T-helper 2 cell treated with Interferon-gamma antibody and Interleukin-4, amounts not matched to agents 100 ng/mL and 5 ng/mL, for 36 hours (primary cell): Measurements from ENCODE around the gene ZNF268. TPM values are rescaled to one million over a fixed set of nuclear protein-coding genes. Genes with fewer than 3 reads are reported as not detected.

ENCODE experiments used
- intact Hi-C: fragments of 100-400 bp; cut with micrococcal nuclease; formaldehyde crosslinking; loops from one replicate; pipeline ENCODE4 v1.15.1; 2023
- total RNA-seq: library from RNA; stranded (reverse); gene quantifications from 2 replicates; pipeline ENCODE4 v1.2.3, GENCODE V29; 2022

ZNF268 gene
- total RNA-seq = 17.2 and 19.8 TPM in 2 replicates

GRCh38 chr12:133181238-133181959 is at the start of gene ZNF268:
Gene ZNF268 (plus strand): TSS chr12:133181495. CDS start chr12:133181998, 503 bp downstream.
- intact Hi-C loops = loop anchor here (1.0 kb wide), 5 partner anchors 51 to 226 kb away; partner anchors contain the start of genes ZNF10, ZNF140, ZNF26 and ZNF84

DNA sequence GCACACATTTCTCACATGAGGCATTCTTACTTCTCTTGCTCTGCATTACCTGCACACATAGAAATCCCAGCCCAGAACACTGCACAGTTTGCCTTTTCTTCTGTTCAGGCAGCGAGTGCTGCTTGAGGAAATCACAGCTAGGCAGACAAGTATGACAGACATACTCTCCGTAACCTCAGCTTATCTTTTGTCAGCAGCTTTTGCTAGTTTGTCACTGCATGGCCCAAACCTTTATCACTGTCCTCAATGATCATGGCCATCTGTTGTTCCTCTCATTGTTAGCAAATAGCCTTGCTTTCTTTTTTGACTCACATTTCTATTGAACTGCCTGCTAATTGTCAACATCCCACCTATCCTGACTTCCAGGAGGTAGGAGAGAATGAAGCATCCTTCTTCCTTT is 45.5 kb upstream of the ZNF268 start:
- intact Hi-C loops = loop anchor here (1.0 kb wide), 1 partner anchor 11 kb away; no protein-coding TSS in a partner anchor

DNA sequence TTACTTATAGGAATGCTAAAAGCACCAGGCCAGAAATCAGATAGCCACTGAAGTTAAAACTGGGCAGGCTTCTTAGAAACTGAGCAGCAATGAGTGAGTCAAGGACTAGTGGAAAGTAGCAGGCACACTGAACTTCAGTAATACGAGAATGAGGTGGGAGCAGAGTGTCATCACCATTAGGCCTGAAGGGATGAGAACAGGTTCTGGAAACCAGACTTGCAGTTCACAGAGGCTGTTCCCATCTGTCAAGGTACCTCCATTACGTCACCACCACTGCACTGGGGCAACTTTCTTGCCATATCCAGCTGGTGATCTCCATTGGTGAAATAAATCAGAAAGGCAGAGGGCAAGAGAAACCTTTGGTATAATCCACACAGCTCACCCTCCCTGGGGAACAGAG is 35.3 kb upstream of the ZNF268 start:
- intact Hi-C loops = no loop called here

GRCh38 chr12:133156125-133156690 is 25.1 kb upstream of the ZNF268 start:
- intact Hi-C loops = no loop called here

DNA sequence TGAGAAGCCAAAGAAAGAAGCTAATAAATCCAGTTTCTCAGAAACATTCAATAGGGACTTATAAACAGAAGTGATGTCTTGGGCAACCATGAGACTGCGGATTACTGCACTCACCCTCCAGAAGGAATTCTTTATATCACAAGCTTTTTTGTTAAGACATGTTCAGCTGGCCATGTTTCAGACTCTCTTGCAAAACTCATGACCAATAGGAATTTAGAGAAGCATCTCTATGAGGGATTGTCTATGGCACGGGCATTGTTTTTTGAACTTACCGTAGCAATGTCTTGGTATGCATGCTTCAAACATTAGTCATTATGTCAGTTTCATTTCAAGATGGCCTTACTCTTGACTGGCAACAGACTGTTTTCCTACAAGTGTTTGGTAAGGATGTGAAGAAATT is 15.5 kb upstream of the ZNF268 start:
- intact Hi-C loops = no loop called here

DNA sequence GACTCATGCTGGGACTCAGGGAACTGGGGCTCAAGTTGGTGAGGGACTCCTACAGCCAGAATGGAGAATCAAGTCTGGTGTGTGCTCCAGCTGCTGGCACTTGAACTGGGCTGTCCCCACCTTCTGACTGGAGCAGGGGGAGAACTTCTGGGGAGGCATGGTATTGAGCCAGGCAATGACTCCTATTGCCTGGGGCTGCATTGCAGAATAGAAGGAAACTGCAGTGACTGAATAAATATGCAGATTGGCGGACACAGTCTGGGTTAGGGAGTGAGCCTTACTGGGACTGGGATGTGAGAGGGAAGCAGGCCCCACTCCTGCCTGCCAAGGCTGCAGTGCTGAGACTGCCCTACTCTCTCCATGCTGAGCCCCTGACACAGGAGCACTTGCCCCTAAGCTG is 8.8 kb upstream of the ZNF268 start:
- intact Hi-C loops = no loop called here

DNA sequence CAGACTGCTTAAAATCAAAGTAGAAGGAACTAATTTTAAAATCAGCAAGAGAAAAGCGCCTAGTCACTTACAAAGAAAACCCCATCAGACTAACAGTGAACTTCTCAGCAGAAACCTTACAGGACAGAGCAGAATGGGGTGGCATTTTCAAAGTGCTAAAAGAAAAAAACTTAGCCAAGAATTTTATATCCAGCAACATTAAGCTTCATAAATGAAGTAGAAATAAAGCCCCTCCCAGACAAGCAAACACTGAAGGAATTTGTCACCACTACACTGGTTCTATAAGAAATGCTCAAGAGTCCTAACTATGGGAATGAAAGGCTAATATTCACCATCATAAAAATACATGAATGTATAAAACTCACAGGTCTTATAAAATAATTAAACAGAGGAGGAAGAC is 6.4 kb upstream of the ZNF268 start:
- intact Hi-C loops = no loop called here

DNA sequence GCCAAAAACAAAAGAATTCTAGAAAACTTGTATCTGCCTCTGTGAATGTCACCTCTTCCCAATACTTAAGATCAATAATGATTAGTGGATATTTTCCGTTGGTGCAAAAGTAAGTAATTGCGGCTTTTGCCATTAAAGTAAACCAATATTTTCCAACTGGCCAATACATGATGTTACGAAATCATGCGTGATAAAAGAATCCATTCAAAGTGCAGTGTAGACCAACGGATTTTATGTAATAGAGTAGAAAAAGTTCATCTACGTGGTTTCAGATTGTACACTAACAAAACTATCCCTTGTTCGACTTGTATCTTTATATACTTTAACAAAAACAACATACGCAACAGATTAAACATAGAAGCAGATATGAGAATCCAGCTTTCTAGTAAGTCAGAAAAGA is 626 bp upstream of the ZNF268 start:
- intact Hi-C loops = loop anchor here (1.0 kb wide), 5 partner anchors 50 to 225 kb away; partner anchors contain the start of genes ZNF10, ZNF140, ZNF26 and ZNF84

DNA sequence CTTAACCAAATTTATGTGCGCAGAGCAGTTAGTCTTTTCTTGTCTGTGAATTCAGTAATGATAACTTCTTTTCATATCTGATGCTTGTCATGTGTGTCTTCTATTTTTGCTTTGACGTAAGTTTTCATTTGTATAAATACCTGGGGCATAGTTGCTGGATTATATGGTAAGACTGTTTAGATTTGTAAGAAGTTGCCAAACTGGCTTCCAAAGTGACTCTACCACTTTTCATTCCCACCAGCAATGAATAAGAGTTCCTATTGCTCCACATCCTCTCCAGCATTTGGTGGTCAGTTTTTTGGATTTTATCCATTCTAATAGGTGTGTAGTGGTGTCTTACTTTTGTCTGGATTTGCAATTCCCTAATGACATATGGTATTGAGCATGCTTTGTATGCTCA is 8.9 kb downstream of the ZNF268 start:
- intact Hi-C loops = no loop called here

- intact Hi-C loops = no loop called here
Measured at GRCh38 chr12:133192847-133193246, 11.6 kb downstream of the ZNF268 start.

- intact Hi-C loops = no loop called here
Measured at GRCh38 chr12:133201888-133202287, 20.6 kb downstream of the ZNF268 start.

DNA sequence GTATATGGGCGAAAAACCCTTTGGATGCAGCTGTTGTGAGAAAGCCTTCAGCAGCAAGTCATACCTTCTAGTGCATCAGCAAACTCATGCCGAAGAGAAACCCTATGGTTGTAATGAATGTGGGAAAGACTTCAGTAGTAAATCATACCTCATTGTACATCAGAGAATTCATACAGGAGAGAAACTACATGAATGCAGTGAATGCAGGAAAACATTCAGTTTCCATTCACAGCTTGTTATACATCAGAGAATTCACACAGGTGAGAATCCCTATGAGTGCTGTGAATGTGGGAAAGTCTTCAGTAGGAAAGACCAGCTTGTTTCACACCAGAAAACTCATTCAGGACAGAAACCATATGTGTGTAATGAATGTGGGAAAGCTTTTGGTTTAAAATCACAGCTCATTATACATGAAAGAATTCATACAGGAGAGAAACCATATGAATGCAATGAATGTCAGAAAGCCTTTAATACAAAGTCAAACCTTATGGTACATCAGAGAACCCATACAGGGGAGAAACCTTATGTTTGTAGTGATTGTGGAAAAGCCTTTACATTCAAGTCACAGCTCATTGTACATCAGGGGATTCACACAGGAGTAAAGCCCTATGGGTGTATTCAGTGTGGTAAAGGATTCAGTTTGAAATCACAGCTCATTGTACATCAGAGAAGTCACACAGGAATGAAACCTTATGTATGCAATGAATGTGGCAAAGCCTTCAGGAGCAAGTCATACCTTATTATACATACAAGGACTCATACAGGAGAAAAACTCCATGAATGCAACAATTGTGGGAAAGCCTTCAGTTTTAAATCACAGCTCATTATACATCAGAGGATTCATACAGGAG is 21.4 kb downstream of the ZNF268 start:
- intact Hi-C loops = no loop called here

DNA sequence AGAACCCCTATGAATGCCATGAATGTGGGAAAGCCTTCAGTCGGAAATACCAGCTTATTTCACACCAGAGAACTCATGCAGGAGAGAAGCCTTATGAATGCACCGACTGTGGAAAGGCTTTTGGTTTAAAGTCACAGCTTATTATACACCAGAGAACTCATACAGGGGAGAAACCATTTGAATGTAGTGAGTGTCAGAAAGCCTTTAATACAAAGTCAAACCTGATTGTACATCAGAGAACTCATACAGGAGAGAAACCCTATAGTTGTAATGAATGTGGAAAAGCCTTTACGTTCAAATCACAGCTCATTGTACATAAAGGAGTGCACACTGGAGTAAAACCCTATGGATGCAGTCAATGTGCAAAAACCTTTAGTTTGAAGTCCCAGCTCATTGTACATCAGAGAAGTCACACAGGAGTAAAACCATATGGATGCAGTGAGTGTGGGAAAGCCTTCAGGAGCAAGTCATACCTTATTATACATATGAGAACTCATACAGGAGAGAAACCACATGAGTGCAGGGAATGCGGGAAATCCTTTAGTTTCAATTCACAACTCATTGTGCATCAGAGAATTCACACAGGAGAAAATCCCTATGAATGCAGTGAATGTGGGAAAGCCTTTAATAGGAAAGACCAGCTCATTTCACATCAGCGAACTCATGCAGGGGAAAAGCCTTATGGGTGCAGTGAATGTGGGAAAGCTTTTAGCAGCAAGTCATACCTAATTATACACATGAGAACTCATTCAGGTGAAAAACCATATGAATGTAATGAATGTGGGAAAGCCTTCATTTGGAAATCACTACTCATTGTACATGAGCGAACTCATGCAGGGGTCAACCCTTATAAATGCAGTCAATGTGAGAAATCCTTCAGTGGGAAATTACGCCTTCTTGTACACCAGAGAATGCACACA is 22.3 kb downstream of the ZNF268 start:
- intact Hi-C loops = no loop called here

- intact Hi-C loops = no loop called here
Measured at GRCh38 chr12:133204264-133204603, 22.9 kb downstream of the ZNF268 start.

GRCh38 chr12:133206390-133206789 is 25.1 kb downstream of the ZNF268 start:
- intact Hi-C loops = no loop called here

DNA sequence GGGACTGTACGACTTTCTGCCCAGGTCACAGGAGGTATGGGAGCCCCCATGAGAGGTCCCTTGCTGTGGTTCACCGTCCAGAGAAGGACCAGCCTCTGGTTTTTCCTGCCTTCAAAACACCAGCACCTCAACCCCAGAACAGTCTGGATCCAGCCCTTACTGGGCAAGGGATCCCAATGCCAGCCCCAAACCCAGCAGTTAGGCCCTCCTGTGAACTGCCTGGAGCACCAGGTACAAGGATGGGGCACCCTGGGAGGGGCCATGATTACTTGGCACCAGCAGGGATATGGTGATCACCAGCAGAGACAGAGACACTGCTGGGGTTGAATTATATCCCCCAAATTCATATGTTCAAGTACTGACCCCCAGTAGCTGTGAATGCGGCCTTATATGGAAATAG is 34.4 kb downstream of the ZNF268 start:
- intact Hi-C loops = no loop called here

GRCh38 chr12:133217219-133217618 is 35.9 kb downstream of the ZNF268 start:
- intact Hi-C loops = no loop called here

DNA sequence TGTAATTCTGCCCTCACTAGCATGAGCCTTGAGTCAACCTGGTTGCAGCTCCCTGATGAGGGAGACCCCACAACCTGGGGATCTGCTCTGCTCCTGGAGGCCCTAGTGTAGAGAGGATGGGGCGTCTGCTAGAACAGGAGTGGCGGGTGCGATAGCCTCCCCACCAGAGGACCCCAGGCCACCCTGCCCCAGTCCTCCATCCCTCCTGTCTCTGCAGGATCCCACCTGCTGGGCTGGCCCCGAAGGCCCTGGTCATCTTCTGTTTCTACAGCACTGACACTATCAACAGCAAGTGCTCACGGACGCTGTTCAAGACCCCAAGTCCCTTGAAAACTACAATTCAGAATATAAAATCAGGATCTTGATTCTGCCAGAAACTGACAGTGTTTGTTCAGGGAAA is 39.2 kb downstream of the ZNF268 start:
- intact Hi-C loops = no loop called here

DNA sequence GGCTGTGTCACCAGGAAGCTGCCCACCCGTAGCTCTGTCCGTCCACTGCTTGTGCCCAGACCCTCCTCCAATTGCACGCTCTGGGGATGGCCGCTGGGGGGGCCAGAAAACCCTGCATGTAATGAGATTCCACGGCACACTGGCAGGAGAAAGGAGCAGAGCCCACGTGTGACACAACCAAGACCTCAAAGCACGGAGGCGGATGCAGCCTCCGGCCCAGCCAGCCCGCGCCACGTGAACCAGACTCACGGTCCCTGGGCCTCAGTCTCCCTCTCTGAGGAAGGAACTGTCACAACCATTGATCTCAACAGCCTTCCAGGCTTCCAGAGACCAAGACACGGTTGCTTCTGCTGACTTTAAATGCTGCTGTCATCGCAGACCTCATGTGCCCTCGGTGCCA is 39.9 kb downstream of the ZNF268 start:
- intact Hi-C loops = no loop called here

DNA sequence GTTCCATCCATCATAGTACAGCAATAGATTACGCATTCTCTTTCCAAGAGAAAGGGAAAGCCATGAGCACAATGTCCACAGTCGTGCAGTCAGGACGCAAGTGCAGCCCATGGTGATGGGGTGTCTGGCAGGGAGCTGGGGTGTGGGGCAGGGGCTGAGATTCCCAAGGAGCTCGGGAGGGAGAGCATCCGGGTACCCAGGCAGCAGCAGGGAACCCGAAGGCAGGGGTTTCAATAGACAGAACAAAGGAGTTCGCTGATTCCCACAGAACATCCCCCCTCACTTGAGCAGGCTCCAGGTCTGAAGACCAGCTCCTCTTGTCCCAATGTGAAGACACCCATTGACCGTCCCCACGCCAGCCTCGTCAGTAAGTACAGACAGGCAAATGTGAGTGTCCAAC is 40.9 kb downstream of the ZNF268 start:
- intact Hi-C loops = no loop called here

GRCh38 chr12:133225527-133225926 is 44.2 kb downstream of the ZNF268 start:
- intact Hi-C loops = no loop called here
